K562 treated with DMSO at 1 percent for 12 hours (cell line): ENCODE data around the gene SAMD4A. TPM values are rescaled to one million over a fixed set of nuclear protein-coding genes. Genes with fewer than 3 reads are reported as not detected.

Experiments
- total RNA-seq: library from RNA; unstranded; fragments of 300-600 nt; gene quantifications from 2 replicates; pipeline ENCODE4 v1.2.3, GENCODE V29; 2022; ENCODE audit not compliant: insufficient read depth

SAMD4A gene, protein sequence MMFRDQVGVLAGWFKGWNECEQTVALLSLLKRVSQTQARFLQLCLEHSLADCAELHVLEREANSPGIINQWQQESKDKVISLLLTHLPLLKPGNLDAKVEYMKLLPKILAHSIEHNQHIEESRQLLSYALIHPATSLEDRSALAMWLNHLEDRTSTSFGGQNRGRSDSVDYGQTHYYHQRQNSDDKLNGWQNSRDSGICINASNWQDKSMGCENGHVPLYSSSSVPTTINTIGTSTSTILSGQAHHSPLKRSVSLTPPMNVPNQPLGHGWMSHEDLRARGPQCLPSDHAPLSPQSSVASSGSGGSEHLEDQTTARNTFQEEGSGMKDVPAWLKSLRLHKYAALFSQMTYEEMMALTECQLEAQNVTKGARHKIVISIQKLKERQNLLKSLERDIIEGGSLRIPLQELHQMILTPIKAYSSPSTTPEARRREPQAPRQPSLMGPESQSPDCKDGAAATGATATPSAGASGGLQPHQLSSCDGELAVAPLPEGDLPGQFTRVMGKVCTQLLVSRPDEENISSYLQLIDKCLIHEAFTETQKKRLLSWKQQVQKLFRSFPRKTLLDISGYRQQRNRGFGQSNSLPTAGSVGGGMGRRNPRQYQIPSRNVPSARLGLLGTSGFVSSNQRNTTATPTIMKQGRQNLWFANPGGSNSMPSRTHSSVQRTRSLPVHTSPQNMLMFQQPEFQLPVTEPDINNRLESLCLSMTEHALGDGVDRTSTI
- total RNA-seq: 0.98 and 4.1 TPM in 2 replicates

GRCh38 chr14:54566410-54567223 is at the start of gene SAMD4A:
Gene SAMD4A, plus strand, starts transcription at chr14:54567128. Its CDS starts 789 bp downstream, at chr14:54567917.

Other genes starting within 250 kb of the SAMD4A start
- 35.8 and 70.2 TPM in 2 replicates for gene CDKN3, start 170.1 kb upstream of the SAMD4A start, total RNA-seq
- 50.6 and 59.4 TPM in 2 replicates for gene CNIH1, start 125.8 kb upstream of the SAMD4A start, total RNA-seq
- 4.3 and 15.3 TPM in 2 replicates for gene GMFB, start 78.1 kb upstream of the SAMD4A start, total RNA-seq
- 5.1 and 7.8 TPM in 2 replicates for gene CGRRF1, start 57.2 kb upstream of the SAMD4A start, total RNA-seq